Liver (tissue), 9 donors: ENCODE results near the gene MMP27. TPM values are rescaled to one million over a fixed set of nuclear protein-coding genes. Genes with fewer than 3 reads are reported as not detected.

Experiments
- DNase-seq: peaks from one replicate; pipeline ENCODE4 v3.0.0-alpha.2; 2017; ENCODE audit warnings: low spot score
- H3K27ac ChIP-seq, 2 donors: one replicate each; pipeline ENCODE4 v1.7.0; 2013; ENCODE audit warnings: inconsistent platforms in 2 of 2, low read length in 2 of 2, control low read depth in 1 of 2, low read depth in 1 of 2, mild to moderate bottlenecking in 1 of 2
- H3K27me3 ChIP-seq, 4 donors: one replicate each; pipeline versions ENCODE4 v1.6.1 to v1.7.0; 2013; ENCODE audit warnings: low read length in 3 of 4, inconsistent platforms in 1 of 4, mild to moderate bottlenecking in 1 of 4, moderate library complexity in 1 of 4; ENCODE audit not compliant: control insufficient read depth in 4 of 4, insufficient read depth in 4 of 4
- H3K36me3 ChIP-seq, 4 donors: one replicate each; pipeline versions ENCODE4 v1.6.1 to v1.7.0; 2013; ENCODE audit warnings: low read length in 3 of 4, mild to moderate bottlenecking in 3 of 4, low read depth in 1 of 4, moderate library complexity in 1 of 4; ENCODE audit not compliant: control insufficient read depth in 4 of 4, insufficient read depth in 3 of 4
- H3K4me1 ChIP-seq, 4 donors: one replicate each; pipeline versions ENCODE4 v1.6.1 to v1.7.0; 2013; ENCODE audit warnings: low read length in 3 of 4, mild to moderate bottlenecking in 3 of 4, moderate library complexity in 1 of 4; ENCODE audit not compliant: control insufficient read depth in 4 of 4, insufficient read depth in 4 of 4
- H3K4me3 ChIP-seq, 3 donors: one replicate each; pipeline versions ENCODE4 v1.6.1 to v1.7.0; 2013; ENCODE audit warnings: low read length in 3 of 3, control low read depth in 1 of 3, low read depth in 1 of 3, mild to moderate bottlenecking in 1 of 3
- H3K9ac ChIP-seq, 2 donors: one replicate each; pipeline ENCODE4 v1.7.0; 2013; ENCODE audit warnings: low read length in 2 of 2, mild to moderate bottlenecking in 2 of 2, moderate library complexity in 2 of 2, control low read depth in 1 of 2, low read depth in 1 of 2
- H3K9me3 ChIP-seq, 4 donors: one replicate each; pipeline versions ENCODE4 v1.6.1 to v1.7.0; 2013; ENCODE audit warnings: low read length in 3 of 4; ENCODE audit not compliant: control insufficient read depth in 4 of 4
- CTCF ChIP-seq: fragments of 150-350 bp; IDR thresholded peaks from 2 replicates; pipeline ENCODE4 v1.5.1; 2017; ENCODE audit warnings: improper control_type of control experiment, low read depth, low read length; ENCODE audit not compliant: missing input control
- FOXA1 ChIP-seq: IDR thresholded peaks from 2 replicates; pipeline ENCODE4 v1.6.1; 2016; ENCODE audit warnings: antibody characterized with exemption
- GABPA ChIP-seq, 2 donors: IDR thresholded peaks in 1 of 2; conservative IDR thresholded peaks in 1 of 2; 2 replicates each; pipeline ENCODE4 v1.6.1; 2016; ENCODE audit warnings: antibody characterized with exemption in 2 of 2, mild to moderate bottlenecking in 1 of 2, moderate library complexity in 1 of 2
- HNF4A ChIP-seq, 2 donors: conservative IDR thresholded peaks; 2 replicates each; pipeline ENCODE4 v1.6.1; 2016; ENCODE audit warnings: antibody characterized with exemption in 2 of 2, mild to moderate bottlenecking in 2 of 2
- HNF4G ChIP-seq: IDR thresholded peaks from 2 replicates; pipeline ENCODE4 v1.6.1; 2016; ENCODE audit warnings: antibody characterized with exemption
- JUND ChIP-seq, 2 donors: IDR thresholded peaks; 2 replicates each; pipeline ENCODE4 v1.6.1; 2016; ENCODE audit warnings: antibody characterized with exemption in 2 of 2
- MAX ChIP-seq: IDR thresholded peaks from 2 replicates; pipeline ENCODE4 v1.6.1; 2016; ENCODE audit warnings: antibody characterized with exemption
- RAD21 ChIP-seq, 2 donors: IDR thresholded peaks; 2 replicates each; pipeline ENCODE4 v1.6.1; 2016; ENCODE audit warnings: antibody characterized with exemption in 2 of 2, mild to moderate bottlenecking in 2 of 2
- RXRA ChIP-seq, 2 donors: IDR thresholded peaks; 2 replicates each; pipeline ENCODE4 v1.6.1; 2017 to 2018; ENCODE audit warnings: antibody characterized with exemption in 2 of 2, mild to moderate bottlenecking in 1 of 2
- SP1 ChIP-seq: IDR thresholded peaks from 2 replicates; pipeline ENCODE4 v1.6.1; 2018; ENCODE audit warnings: antibody characterized with exemption, mild to moderate bottlenecking
- TAF1 ChIP-seq: conservative IDR thresholded peaks from 2 replicates; pipeline ENCODE4 v1.6.1; 2016; ENCODE audit warnings: antibody characterized with exemption, mild to moderate bottlenecking
- ZBTB33 ChIP-seq: IDR thresholded peaks from 2 replicates; pipeline ENCODE4 v1.6.1; 2016; ENCODE audit warnings: antibody characterized with exemption
- WGBS: extraction: QIAGEN DNeasy Blood & Tissue Kit; methylation state at CpG from one replicate; pipeline ENCODE4 v1.1.7; 2013; 5-methylcytosine and 5-hydroxymethylcytosine counted together
- polyA plus RNA-seq, 2 donors: library from polyadenylated mRNA; stranded (reverse) in 1 of 2; unstranded in 1 of 2; fragments of 200-250 nt in 1 of 2; fragments of >200 nt in 1 of 2; fragmentation: Nextera tagmentation in 1 of 2; extraction: Ambion mirVana in 1 of 2; gene quantifications; one replicate each; pipeline versions ENCODE4 v1.2.1 to v1.2.3, GENCODE V29; 2013 to 2015
- total RNA-seq, 2 donors: library from RNA; depleted of rRNA; stranded (reverse); fragments of >200 nt; gene quantifications; one replicate each; pipeline ENCODE4 v1.2.3, GENCODE V29; 2014
- donor health status: healthy.
- donor health status: healthy.
- donor health status: healthy.
- donor health status: healthy.
- donor health status: healthy.

Gene MMP27
- total and polyA plus RNA-seq, 4 donors, result not detected

GRCh38 chr11:102680945-102681344 is 24.6 kb downstream of the MMP27 start (continued):
- no peak for TF ChIP-seq RXRA (IDR thresholded peaks at IDR 0.05)
- TF ChIP-seq HNF4G, result no peak

- Histone ChIP-seq H3K9ac (no peak overlapping the region), H3K27ac (no peak overlapping the region), H3K27me3 (peaks cover 0 to 2% (median 0%) of the 10 kb centered on the region in 4 donors), H3K4me1 (no peaks in the 10 kb centered on the region), H3K4me3 (no peak overlapping the region), H3K9me3 (no peaks in the 10 kb centered on the region), H3K36me3 (no peaks in the 10 kb centered on the region)
- TF ChIP-seq RAD21 (IDR thresholded peaks at IDR 0.05), result no peak
- TF ChIP-seq HNF4A (conservative IDR thresholded peaks at IDR 0.05), result no peak
- TF ChIP-seq FOXA1, result no peak
- no peak for TF ChIP-seq MAX
- TF ChIP-seq CTCF, result no peak
- no peak for TF ChIP-seq HNF4G
- no peak for TF ChIP-seq RXRA (IDR thresholded peaks at IDR 0.05)
- TF ChIP-seq TAF1, result no peak
- TF ChIP-seq JUND (IDR thresholded peaks at IDR 0.05), result no peak
- WGBS, result 82% methylated on average over 2 of the region's 2 CpGs
- no peak for DNase-seq
Measured at GRCh38 chr11:102678022-102678421, 27.5 kb downstream of the MMP27 start.

GRCh38 chr11:102676084-102676483 is 29.5 kb downstream of the MMP27 start:
- WGBS, result 85% methylated on average over 2 of the region's 2 CpGs

GRCh38 chr11:102669664-102670063 is 35.9 kb downstream of the MMP27 start:
- Histone ChIP-seq H3K9me3 (no peaks in the 10 kb centered on the region), H3K36me3 (no peaks in the 10 kb centered on the region), H3K4me1 (no peaks in the 10 kb centered on the region), H3K27me3 (no peaks in the 10 kb centered on the region), H3K4me3 (no peak overlapping the region), H3K9ac (no peak overlapping the region), H3K27ac (no peak overlapping the region)
- no peak for DNase-seq
- TF ChIP-seq TAF1 (no peak), HNF4A (conservative IDR thresholded peaks at IDR 0.05) (no peak), SP1 (no peak), GABPA (IDR thresholded peaks at IDR 0.05 in 1 of 2, conservative IDR thresholded peaks at IDR 0.05 in 1 of 2) (no peak), FOXA1 (no peak), ZBTB33 (no peak), JUND (IDR thresholded peaks at IDR 0.05) (no peak)
- WGBS, result 74% methylated on average over 3 of the region's 3 CpGs

More at GRCh38 chr11:102676084-102676483, 29.5 kb downstream of the MMP27 start:
- H3K9ac ChIP-seq, result no peak overlapping the region
- no peaks in the 10 kb centered on the region for H3K36me3 ChIP-seq
- H3K4me1 ChIP-seq, result no peaks in the 10 kb centered on the region
- H3K27ac ChIP-seq, result no peak overlapping the region
- no peak overlapping the region for H3K4me3 ChIP-seq
- no peaks in the 10 kb centered on the region for H3K9me3 ChIP-seq
- TF ChIP-seq JUND (IDR thresholded peaks at IDR 0.05), result no peak
- TF ChIP-seq RXRA (IDR thresholded peaks at IDR 0.05), result no peak
- no peak for TF ChIP-seq RAD21 (IDR thresholded peaks at IDR 0.05)
- no peak for TF ChIP-seq SP1
- no peak for DNase-seq
- H3K27me3 ChIP-seq, result peaks cover 0 to 2% (median 0%) of the 10 kb centered on the region in 4 donors
